H1 (cell line): Measurements from ENCODE around the gene KIF5C.

ENCODE experiments used
- CHD2 ChIP-seq: IDR thresholded peaks from 2 replicates; pipeline ENCODE4 v1.6.1; 2012; ENCODE audit warnings: low read length, improper control_type of control experiment
- CTCF ChIP-seq, 3 experiments: IDR thresholded peaks; 1 replicate in 2 of 3; 2 replicates in 1 of 3; pipeline versions ENCODE4 v1.5.1 to v1.6.1; 2011; ENCODE audit warnings: low read length in 3 of 3, mild to moderate bottlenecking in 3 of 3, inconsistent platforms in 2 of 3, low read depth in 1 of 3, moderate library complexity in 1 of 3; ENCODE audit not compliant: insufficient read depth in 1 of 3; ENCODE audit errors: control extremely low read depth in 1 of 3
- EZH2 ChIP-seq: fragments of 200-600 bp; sonication (generic); IDR thresholded peaks from 2 replicates; pipeline ENCODE4 v1.7.1; 2012; ENCODE audit warnings: low read depth, mild to moderate bottlenecking, moderate library complexity, low read length, inconsistent platforms; ENCODE audit not compliant: severe bottlenecking
- HDAC2 ChIP-seq, 2 experiments: fragments of 300-600 bp in 1 of 2; sonication (generic) in 1 of 2; IDR thresholded peaks; 2 replicates each; pipeline ENCODE4 v1.6.1; 2011 to 2012; ENCODE audit warnings: low read depth in 2 of 2, low read length in 2 of 2, mild to moderate bottlenecking in 2 of 2, moderate library complexity in 2 of 2, borderline replicate concordance in 1 of 2, inconsistent platforms in 1 of 2
- JUN ChIP-seq: IDR thresholded peaks from 2 replicates; pipeline ENCODE4 v1.6.1; 2011; ENCODE audit warnings: low read depth, mild to moderate bottlenecking, improper control_type of control experiment, low read length
- JUND ChIP-seq: IDR thresholded peaks from 2 replicates; pipeline ENCODE4 v1.6.1; 2011; ENCODE audit warnings: mild to moderate bottlenecking, improper control_type of control experiment, low read length
- MAFK ChIP-seq: IDR thresholded peaks from 2 replicates; pipeline ENCODE4 v1.6.1; 2012; ENCODE audit warnings: low read depth, mild to moderate bottlenecking, improper control_type of control experiment, low read length
- MAX ChIP-seq: IDR thresholded peaks from 2 replicates; pipeline ENCODE4 v1.6.1; 2012; ENCODE audit warnings: inconsistent platforms
- POLR2A ChIP-seq, 2 experiments: IDR thresholded peaks; 1 replicate in 1 of 2; 2 replicates in 1 of 2; pipeline ENCODE4 v1.6.1; 2011; ENCODE audit warnings: low read depth in 2 of 2, low read length in 2 of 2, mild to moderate bottlenecking in 2 of 2; ENCODE audit errors: control extremely low read depth in 1 of 2
- POLR2AphosphoS5 ChIP-seq: IDR thresholded peaks from 2 replicates; pipeline ENCODE4 v1.6.1; 2011; ENCODE audit warnings: low read depth, low read length
- RFX5 ChIP-seq: IDR thresholded peaks from 2 replicates; pipeline ENCODE4 v1.6.1; 2011; ENCODE audit warnings: low read depth, low read length, improper control_type of control experiment, borderline replicate concordance
- USF2 ChIP-seq: IDR thresholded peaks from 2 replicates; pipeline ENCODE4 v1.6.1; 2011; ENCODE audit warnings: low read length, improper control_type of control experiment

- no peak for TF ChIP-seq CHD2
- no peak for TF ChIP-seq POLR2A (IDR thresholded peaks at IDR 0.05; ENCODE audit: control extremely low read depth in 1 of 2, low read depth in 2 of 2, low read length in 2 of 2)
- TF ChIP-seq USF2: no peak
- TF ChIP-seq MAFK: no peak
- TF ChIP-seq CTCF (IDR thresholded peaks at IDR 0.05; ENCODE audit: control extremely low read depth in 1 of 3, insufficient read depth in 1 of 3, low read depth in 1 of 3, low read length in 3 of 3): no peak
- no peak for TF ChIP-seq HDAC2 (IDR thresholded peaks at IDR 0.05; ENCODE audit: borderline replicate concordance in 1 of 2, low read depth in 2 of 2, low read length in 2 of 2)
- no peak for TF ChIP-seq POLR2AphosphoS5
- no peak for TF ChIP-seq MAX
- no peak for TF ChIP-seq RFX5
- no peak for TF ChIP-seq EZH2
- TF ChIP-seq JUN: no peak
- no peak for TF ChIP-seq JUND
Measured at GRCh38 chr2:148988337-148988736, 113.3 kb downstream of the KIF5C start.
